Medulla oblongata (tissue), 1 donor: ENCODE data around the gene PSMD5.
A peak's percentile ranks its signal among the peaks of the same experiment; 100 is the strongest.

Source experiments
- DNase-seq: peaks from one replicate; pipeline ENCODE4 v3.0.0-alpha.2; 2015; ENCODE audit errors: extremely low spot score

Gene PSMD5

DNA sequence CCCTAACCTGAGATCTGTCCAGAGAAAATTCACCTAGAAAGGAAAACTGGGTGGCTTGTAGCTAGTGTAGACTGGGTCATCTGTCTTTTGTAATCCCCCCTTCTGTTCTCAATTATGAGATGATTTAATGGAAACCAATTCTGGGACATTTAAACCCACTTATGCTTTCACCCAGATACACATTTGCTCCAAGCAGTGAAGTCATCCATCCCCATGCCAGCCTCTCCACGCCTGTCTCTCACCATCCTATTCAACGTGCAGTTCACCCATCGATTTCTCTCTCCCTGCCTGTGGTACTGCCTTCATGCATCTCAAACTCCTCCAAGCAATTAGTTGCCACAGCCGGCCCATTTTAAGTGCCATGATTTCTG lies 32.5 kb upstream of the PSMD5 start:
- no peak for DNase-seq

DNA sequence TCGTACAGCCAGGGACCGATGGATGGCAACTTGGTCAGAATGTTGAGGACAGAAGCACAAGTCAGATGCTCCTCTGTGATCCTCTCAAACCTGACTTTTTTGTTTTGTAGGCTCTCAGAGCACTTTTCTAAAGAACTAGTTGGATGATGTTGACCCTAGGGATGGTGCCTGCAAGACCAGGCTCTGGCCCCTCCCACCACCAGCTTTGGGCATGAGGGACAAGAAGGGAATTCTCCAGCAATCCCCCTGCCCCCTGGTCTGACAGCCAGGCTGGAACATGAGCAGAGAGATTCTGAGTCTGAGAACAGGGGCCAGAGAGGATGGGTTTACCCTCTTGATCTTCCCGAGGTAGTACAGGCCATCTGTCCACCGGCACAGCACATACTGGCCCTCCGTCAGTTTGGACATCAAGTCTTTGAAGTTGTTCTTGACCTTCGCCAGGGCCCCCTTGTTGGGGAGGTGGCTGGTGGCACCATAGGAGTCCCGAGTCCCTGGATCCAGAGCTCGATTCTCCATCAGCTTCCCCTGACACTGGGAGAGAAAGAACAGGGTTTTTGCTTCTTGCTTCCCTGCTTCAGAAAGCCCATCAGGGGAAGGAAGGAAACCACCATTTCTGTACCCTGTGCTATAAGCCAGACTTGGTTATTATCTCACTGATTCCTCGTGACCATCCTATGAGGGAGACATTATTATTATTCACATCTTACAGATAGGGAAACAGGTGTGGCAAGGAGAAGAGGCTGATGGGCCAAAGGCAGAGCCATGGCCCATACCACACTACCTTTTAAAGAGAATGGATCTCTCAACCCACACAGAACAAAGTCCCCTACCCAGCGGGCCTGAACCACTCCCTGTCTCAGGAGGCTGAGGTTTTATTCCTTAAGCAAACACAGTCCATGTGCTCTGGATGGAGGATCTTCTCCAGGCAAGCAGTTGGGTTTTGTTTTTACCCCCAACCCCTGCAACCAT lies 31.8 kb upstream of the PSMD5 start:
- no peak for DNase-seq

DNA sequence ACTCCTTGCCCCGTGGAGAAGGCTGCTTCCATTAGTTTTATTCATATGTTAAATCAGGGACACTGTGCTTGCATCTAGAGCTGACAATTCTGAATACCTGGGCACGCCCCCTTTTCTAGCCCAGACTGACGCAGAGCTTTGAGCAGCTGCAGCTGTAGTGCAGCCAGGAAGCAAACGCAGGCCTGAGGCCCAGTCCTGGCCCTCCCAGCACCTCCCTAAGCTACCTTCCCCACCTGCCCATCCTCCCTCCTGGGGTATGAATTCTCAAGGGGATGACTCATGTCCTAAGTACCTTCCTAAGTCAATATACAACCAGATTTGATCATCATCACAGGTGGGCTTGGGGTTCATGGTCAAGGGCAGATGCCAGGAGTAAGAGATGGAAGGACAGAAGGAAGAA lies 30.8 kb upstream of the PSMD5 start:
- no peak for DNase-seq

DNA sequence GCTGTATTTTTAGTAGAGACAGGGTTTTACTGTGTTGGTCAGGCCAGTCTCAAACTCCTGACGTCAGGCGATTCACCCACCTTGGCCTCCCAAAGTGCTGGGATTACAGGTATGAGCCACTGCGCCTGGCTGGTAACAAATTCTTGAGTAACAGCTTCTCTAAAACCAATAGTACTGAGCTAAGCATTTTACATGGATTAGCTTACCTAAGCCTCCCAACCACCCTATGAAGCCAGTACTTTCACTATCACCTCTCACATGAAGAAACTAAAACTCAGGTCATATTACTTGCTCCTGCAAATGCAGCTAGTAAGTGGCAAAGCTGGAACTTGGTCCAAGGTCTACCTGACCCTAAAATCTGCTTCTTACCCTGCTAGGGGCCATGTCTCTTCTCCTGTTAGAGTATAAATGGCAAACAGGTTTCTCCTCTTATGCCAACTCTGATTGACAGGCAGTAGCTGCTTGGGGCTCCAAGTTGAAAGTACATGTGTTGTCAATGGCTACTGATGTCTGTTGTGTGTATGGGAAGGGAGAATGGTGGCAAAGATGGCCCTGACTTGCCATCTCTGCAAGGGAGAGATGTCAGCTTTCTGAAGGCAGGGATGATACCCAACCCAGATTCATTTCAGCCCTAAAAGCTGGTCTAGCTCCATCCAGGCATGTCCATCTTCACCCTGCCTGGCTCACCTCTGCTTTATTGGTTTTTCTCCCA lies 30.2 kb upstream of the PSMD5 start:
- DNase-seq, result no peak

DNA sequence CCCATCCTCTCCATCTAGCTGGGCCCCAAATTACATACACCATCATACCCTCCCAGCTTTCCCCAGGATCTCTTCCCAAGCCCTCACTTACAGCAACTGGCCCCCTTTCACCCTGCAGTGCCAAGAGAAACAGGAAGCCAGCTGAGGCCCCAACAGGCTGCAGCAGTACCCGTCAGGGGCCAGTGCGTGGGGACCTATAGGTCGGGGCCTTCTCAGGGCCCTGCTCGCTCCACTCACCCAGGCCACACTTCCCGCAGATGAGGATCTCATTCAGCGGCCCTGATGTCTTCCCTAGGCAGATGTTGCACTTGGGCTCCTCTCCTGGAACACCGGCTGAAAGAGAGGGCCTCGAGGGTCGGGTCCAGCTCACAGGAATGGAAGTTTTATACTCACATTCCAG lies 27.5 kb upstream of the PSMD5 start:
- no peak for DNase-seq

DNA sequence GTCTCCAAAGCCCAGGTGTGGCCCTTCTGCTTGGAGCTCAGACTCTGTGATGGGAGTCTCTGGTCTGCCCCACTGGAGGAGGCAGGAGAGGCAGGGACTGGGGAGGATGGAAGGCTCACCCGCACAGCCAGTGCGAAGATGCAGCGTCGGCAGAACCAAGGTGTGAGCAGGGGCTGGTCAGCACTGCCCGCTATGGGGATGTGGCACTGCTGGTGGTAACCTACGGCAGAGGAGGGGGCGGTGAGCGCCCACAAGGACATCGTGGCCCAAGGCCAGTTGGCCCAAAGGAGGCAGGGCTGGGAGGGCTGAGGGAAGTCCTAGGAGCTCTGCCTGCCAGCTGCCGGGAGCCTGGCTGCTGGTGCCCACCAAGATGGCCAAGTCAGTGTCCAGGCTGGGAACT lies 27.0 kb upstream of the PSMD5 start:
- no peak for DNase-seq

DNA sequence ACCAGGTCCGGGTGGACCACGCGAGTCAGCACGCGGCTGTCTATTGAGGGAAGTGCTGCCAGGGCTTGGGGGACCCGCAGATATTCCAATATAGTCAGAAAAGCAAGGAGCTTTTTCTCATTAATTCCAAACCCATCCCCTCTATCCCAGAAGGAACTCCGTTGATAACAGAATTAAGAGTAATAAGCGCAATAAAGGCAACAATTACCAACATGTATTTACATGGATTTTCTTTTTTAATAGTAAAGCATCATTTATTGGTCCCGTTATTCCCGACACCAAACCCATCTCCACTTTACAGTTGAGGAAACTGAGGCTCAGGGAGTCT lies 26.6 kb upstream of the PSMD5 start:
- DNase-seq, result no peak

DNA sequence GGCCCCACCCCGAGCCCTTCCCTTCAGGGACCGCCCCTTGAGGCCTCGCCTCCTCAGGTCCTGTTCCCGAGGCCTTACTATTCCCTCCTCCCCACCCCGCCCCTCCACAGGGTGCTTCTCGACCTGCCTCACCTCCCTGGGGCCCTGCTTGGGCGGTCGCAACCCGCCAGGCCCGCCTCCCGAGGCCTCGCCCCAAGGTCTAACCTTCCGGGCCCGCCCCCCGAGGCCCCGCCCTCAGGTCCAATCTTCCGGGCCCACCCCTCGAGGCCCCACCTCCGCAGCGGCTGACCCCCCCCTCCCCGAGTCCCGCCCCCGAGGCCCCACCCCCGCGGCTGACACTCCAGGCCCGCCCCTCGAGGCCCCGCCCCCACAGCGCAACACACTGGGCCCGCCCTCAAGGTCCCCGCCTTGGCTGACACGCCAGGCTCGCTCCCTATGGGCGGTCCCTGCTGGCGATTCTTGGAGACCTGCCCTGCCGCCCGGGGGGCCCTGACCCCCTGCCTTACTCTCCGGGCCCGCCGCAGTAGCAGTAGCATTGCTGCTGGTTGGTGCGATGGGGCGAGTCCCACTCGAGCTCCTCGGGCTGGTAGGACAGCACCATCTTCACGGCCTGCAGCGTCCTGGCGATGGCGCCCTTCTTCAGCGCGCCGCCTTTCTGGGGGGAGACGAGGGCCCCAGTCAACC lies 26.1 kb upstream of the PSMD5 start:
- peak; percentile 93 for DNase-seq

DNA sequence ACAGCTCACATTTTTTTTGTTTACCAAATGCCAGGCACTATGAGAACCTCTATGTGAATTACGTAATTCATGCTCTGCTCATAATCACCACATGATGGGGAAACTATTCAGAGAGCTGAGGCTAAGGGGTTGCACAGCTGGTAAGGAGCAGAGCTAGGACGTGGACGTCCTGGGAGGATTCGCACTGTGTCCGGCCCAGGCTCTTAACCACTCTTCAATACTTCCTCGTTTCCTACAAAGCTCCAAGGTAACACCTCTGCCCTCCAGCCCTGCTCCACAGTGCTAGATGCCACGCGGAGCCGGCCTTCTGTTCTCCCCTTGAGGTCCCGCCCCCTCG lies 25.6 kb upstream of the PSMD5 start:
- DNase-seq, result no peak

DNA sequence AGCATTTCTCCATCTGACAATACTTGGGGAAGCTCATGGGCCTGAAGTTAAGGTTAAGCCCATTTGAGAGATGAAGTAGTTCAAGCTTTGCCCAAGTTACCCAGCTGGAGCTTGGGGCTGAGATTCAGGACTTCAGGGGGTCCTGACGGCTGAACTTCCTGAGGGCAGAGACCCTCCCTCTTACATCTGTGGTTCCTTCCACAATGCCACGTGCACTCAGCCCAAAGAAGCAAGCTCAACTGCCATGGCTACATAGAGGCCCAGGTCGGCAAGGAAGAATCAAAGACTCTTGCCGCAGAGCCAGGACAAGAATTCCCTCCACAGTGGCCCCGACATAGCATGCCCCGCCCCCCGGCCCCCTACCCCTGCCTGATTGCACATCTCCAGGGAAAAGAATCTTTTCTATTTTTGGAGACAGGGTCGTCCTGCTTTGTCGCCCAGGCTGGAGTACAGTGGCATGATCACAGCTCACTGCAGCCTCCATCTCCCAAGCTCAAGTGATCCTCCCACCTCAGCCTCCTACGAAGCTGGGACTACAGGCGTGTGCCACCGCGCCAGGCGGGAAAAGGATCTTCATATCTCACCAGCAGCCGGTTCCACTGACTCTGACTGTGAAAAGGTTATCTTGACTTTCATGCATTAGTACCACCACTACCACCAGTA lies 25.1 kb upstream of the PSMD5 start:
- DNase-seq, result no peak

DNA sequence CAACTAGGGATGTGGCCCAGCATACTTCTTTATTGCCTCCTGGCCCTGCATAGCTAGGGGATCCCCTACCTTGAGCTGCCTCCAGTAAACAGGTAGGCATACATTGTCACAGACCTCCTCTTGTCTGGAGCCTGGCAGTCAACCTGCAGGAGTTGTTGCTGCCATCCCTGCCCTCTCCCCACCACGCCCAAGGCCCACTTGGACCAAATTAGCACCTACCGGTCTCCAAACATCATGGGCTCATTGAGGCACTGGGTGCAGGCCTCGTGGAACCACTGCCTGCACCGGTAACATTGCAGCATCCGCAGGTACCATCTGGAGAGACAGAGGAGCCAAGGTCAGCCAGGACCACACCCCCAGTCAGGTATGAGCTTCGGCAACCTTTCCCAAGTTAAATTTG lies 23.9 kb upstream of the PSMD5 start:
- no peak for DNase-seq

DNA sequence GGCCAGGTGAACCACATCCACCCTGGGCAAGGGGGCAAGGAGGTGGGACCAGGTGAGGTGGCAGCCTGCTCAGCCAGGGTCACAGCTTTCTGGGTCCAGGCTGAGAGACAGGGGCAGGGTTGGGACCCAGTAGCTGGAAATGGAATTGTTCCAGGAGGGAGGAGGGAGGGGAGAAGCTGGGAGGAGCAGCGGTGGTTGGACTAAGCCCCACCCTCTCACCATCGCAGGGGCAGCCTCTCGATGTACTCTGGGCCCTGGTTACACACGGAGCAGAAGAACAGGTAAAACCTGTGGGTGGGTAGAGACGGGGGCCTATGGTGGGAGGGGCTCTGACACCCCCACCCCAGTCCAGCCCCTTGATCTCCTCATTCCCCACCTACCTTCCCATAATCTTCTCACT lies 23.1 kb upstream of the PSMD5 start:
- DNase-seq, result no peak

DNA sequence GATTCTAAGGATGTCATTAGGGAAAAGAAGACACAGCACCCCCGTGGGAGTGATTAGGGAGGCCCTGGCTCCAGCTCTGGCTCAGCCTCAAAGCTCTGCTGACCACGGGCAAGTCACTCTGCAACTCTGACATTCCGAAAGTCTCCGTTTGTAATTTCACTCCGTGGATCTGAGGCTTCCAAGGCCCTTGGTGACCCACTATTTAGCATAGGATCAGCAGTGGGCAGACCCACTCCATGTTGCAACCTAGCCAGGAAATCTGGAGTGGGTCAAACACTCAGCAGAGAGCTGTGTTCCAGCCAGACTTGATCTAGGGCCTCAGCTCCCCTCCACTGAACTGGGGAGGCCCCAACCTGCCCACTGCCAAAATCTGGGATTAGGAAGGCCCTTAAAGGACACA lies 22.5 kb upstream of the PSMD5 start:
- no peak for DNase-seq

DNA sequence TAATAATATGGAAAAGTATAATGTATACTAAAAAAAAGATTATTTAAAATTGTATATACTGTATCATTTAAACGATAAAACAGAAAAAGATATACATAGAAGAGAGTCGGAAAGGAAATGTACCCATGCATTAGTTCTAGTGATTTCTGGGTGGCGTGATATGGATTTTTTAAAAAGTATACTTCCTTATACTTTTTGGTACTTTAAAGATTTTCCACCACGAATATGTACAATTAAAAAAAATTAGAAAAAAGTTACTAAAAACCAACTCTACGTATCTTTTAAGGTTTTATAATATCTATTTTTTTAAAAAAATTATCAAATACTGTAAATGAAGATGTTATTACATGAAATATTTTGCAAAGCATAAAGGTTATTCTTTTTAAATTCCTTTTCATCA lies 22.0 kb upstream of the PSMD5 start:
- no peak for DNase-seq

DNA sequence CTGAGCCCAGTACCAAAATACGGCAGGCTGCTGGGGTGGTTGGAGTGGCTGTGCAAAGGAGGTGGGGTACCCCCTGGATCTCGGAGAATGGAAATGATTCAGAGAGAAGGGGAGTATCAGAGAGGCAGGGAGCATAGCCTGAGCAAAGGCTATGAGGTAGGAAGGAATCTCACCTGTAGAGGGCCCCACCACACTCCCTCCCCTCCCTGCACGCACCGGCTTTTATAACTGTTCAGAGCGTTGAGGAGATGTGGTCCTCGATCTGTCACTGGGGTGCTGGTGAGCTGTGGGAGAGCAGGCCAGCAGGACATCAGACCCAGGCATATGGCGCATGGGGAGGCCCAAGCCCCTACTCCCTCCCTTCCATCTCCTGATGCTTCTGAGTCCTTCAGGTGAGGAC lies 21.1 kb upstream of the PSMD5 start:
- no peak for DNase-seq

DNA sequence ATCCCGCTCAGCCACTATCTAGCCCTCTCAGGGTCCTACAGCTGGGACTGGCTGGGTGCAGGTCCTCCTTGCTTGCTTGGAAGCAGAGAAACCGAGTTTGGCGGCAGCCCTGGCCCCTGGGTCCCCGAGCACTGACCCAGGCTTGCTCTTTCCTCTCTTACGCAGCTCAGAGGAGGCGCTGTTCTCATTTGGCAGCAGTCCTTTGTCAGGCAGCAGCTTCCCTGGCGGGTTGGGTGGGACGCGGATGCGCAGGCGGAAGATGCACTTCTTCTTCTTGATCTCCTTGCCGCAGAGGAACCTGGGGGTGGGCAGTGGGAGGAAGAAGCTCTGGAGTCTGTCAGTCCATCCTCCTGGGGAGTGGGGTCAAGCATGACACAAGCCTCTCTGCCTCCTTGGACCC lies 19.7 kb upstream of the PSMD5 start:
- DNase-seq, result no peak

DNA sequence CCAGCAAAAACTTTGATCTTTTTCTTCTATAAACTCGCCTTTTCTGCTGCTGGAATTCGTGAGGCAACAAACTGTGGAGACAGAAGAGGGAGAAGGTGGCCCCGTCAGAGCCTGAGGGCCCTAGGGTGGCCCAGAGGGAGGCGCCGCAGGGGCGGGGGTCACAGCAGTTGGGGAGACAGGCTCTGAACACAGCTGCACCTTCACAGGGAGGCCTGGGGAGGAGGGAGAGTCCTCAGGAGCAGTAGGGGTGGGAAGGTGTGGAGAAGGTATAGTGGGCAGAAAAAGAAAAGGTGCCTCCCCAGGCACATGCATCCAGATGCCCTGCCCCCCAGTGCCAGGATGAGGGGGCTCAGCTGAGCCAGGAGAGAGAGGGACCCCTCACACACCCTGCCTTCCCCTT lies 19.2 kb upstream of the PSMD5 start:
- DNase-seq, result no peak

DNA sequence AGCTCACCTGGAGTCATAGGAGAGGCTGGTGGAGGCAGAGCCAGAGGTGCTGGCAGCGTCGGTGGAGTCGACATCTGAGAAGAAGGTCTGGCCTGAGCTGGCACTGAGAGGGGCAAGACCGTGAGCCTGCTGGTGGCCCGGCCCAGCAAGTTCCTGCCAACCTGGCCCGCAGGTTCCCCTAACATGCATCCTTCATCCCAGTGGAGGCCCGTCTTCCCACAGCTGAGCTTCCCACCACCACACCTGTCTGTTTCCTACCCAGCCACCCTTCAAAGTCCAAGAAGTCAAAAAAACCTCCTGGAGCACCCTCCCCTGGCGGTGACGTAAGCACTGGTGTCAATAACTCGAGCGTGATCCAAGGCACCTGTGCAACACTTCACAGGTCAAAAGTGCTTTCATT lies 17.4 kb upstream of the PSMD5 start:
- no peak for DNase-seq

DNA sequence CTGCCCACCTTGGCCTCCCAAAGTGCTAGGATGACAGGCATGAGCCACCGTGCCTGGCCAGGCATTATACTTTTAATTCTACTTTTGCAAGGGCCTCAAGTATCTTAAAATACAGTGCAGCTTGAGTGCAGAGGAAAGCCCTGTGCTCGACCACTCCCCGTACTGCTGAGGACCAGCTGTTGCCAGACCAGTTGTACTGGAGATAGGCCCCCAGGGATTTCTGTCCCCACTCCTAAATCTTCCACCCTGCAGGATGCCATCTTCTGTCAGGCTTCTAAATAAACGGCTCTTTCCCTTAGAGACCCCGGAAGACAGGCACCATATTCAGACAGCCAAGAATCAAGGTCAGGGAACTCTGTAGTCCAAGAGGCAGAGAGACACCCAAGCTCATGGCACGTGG lies 16.6 kb upstream of the PSMD5 start:
- no peak for DNase-seq

DNA sequence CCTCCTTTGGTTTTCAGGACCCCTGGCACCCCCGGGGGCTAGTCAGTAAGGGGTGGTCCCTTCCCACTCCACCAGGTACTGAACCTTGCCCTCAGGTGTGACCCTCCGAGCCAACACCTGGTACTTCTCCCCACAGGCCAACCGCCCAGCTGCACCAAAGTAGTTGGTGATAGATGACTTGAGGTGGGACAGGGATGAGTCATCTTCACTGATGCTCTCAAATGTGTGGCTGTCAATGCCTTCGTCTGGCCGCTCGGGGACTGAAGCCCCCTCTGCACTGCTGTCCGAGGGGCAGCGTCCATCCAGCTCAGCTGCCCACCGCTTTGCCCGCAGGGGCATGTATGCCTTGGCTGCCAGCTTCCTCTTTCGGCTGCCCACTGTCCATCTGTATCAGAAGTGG lies 15.2 kb upstream of the PSMD5 start:
- DNase-seq, result no peak

DNA sequence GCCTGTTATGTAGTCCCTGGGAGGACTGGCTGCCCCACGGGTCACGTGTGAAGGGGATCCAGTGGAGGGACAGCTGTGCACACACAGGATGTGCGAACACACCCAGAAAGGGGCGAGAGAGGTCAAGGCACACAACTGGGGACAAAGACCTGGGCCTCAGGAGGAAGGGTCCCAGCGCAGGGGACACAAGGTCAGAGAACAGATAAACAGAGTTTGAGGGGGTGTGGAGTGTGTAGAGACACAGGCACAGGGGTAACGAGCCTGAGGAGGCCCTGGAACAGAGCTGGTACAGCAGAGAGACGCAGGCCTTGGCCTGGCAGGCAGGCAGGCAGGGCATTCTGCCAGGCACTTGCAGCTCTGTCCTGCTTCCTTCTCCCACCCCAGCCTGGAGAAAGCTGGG lies 14.8 kb upstream of the PSMD5 start:
- DNase-seq, result no peak

DNA sequence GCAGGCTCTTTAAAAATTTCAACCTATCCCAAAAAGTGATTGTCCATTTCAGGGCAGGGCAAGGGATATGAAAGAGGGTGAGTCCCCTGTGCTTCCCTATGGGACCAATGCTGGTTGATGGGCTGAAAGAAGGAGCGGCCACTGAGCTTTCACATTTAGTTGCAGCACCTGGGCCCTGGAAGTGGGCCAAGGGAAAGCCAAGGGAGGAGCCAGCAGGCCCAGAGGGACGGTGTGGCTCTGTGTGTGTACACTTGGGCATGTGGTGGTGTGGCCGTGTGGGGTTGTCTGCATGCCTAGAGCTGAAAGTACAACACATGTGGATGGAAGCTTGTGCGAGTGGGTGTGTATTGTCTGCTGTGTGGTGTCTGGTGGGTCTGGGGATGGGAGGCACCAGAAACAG lies 14.0 kb upstream of the PSMD5 start:
- DNase-seq, result no peak
